ENCODE data around the gene ADAM8.
A peak's percentile ranks its signal among the peaks of the same experiment; 100 is the strongest.
"Not testable (repeated sequence)": the region's sequence is repeated elsewhere in the genome, so short reads cannot be mapped to it uniquely, and the experiment has no call there.

The ADAM8 gene

DNA sequence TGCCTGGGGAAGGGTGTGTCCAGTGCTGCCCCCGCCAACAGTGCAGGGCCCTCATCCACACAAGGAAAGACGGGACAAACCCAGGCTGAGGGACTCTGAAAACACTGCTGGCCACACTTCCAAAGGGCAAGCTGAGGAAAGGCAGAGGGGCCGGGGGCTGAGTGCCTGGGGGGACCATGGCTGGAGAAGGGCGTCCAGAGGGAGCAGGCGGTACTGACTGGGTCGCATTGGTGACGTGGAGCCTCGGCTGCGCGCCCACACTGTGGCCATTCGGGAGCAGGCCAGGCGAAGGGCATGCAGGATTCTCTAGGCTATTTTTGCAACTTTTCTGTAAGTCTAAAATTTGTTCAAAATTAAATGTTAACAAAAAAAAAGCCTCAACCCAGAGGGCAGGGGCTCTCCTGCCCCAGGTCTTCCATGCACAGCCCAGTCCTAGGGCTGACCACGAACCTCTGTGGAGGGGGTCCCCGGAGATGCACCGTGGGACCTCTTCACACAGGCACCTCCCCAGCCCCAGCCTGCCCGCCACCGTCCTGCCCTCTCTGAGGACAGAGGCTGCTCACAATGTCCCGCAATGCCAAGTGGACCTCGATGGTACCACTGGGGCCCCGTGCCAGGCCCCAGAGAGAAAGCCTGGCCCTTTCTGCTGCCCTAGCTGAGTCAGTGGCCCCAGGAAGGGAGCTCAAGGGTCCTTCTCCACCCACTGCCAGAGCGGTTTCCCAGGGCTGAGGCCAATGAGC lies 10.4 kb downstream of the ADAM8 start:
- DNase-seq: no peak

DNA sequence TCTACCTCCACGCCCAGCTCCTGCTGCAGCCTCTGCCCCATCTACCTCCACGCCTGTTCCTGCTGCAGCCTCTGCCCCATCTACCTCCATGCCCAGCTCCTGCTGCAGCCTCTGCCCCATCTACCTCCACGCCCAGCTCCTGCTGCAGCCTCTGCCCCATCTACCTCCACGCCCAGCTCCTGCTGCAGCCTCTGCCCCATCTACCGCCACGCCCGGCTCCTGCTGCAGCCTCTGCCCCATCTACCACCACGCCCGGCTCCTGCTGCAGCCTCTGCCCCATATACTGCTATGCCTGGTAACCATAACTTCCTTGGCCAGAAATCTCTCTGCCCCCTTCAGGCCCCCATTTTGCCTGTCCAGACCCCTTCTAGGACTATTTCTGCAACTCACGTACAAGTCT lies 11.6 kb downstream of the ADAM8 start:
- DNase-seq: not testable (repeated sequence)

DNA sequence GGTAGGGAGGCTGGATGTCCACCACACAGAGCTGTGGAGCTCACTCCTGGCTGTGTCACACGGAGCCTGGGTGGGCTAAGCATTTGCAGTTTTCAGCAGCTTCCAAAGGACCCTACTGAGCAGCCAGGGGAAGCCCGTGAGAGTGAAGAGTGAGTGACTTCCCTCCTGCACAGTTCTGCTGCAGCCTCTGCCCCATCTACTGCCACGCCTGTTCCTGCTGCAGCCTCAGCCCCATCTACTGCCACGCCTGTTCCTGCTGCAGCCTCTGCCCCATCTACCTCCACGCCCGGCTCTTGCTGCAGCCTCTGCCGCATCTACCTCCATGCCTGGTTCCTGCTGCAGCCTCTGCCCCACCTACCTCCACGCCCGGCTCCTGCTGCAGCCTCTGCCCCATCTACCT lies 12.2 kb downstream of the ADAM8 start:
- DNase-seq: peak; percentile 14

DNA sequence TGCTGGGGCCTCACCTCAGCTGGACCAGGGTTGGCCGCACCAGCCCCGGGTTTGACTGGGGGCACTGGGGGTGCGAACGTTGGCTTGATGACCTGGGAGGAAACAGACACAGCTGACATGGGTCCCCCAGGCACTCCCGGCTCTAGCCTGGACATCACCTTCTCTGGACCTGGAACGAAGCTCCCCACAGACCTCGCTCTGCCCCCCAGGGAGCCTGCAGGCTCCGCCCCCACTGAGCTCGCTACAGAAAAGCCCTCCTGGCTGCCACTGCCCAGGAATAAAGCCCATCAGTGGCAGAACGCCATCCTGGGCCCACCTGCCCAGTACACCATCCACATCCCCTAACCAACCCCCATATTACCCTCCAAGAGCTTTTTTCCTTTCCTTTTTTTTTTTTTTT lies 13.0 kb downstream of the ADAM8 start:
- DNase-seq: no peak

DNA sequence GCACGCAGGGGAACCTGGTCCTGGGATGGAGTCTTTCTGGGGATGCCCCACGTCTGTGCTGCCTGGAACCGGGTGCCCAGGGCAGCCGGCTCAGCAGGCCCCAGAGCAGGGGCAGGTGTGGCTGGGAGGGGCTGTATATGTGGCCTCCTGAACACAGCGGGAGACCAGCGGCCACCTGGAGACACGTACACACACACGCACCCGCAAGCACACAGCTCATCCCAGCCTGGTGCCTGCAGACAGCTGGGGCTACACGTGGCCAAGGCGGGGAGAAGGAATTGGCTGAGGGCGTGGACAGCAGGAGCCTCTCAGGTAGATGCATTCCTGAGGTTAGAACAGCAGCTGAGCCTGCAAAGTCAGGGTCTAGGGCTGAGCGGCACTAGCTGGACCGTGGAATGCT lies 14.0 kb downstream of the ADAM8 start:
- no peak for DNase-seq

DNA sequence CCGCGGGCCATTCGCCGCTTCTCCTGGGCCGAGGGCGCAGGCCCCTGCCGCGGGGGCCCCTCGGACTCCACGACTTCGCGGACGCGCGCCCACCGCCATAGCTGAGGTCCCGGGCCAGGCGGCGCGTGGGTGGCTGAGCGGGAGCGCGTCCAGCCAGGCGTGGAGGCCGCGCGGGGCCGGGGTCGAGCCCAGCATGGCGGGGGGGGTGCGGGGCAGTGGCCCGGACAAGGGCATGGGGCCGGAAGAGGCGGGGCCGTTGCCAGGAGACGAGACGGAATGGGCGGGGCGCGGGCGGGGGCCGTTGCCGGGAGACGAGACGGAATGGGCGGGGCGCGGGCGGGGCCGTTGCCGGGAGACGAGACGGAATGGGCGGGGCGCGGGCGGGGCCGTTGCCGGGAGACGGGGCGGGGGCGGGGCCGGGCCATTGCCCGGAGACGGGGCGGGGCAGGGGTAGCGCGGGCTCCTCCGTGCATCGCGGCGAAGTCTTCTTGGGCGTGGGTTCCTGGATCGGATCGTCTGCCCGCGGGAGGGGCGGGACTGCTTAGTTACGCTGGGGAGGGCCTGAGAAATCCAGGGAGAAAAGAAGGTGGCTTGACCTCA lies 14.8 kb downstream of the ADAM8 start:
- peak; percentile 86 for DNase-seq

DNA sequence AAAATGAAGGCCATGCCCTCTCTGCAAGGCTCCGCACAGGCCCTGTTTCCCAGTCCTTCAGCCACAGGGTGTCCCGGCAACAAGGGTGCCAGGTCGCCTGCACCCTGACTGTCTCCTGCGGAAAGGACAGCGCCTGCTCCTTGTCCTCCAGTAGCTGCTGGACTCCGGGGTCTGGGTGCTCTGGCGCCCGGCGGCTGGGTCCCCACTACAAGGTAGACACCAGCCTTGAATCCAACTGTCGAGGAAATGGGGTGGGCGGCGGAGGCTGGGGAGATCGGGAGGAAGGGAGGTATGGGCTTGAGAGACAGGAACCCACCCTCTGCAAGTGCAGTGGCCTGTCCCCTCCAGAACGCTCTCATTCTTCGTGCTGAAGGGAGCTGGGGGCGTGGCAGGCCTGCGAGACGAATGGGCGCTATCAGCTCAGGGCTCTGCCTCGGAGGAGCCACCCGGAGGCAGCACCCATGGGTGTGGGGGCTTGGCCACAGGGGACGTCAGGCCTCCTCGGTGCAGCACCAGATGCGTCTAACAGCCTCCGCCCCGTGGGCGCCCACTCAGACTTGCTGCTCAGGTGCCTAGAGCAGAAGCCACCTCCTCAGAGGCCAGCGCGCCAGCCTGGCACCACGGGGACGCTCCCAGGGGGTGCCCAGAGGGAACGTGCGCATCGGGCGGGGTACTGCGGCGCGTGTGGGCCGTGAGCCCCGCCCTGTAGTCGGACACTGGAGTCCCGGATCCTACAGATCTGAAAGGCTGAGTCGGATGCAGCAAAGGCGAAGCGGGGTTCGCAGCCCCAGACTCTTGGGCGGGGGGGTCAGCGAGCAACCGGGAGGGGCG lies 15.6 kb downstream of the ADAM8 start:
- DNase-seq: peak; percentile 59

DNA sequence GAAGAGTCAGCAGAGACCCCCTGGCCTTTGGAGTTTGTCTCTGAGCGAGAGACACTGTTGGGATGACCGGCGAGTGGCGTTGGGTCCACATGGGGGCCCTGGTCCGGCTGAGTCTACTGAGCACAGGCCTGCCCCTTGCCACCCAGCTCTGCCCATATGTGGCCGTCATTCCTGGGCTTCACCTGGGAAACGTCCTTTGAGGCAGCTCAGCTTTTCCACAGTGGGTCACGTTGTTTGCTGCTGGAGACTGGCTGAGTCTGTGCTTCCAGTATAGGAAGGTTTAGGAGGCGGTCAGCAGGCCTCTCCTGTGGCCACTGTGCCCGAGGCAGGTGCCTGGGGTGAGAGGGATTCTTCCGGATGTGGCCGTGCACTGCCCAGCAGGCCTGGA lies 17.1 kb downstream of the ADAM8 start:
- DNase-seq: no peak

DNA sequence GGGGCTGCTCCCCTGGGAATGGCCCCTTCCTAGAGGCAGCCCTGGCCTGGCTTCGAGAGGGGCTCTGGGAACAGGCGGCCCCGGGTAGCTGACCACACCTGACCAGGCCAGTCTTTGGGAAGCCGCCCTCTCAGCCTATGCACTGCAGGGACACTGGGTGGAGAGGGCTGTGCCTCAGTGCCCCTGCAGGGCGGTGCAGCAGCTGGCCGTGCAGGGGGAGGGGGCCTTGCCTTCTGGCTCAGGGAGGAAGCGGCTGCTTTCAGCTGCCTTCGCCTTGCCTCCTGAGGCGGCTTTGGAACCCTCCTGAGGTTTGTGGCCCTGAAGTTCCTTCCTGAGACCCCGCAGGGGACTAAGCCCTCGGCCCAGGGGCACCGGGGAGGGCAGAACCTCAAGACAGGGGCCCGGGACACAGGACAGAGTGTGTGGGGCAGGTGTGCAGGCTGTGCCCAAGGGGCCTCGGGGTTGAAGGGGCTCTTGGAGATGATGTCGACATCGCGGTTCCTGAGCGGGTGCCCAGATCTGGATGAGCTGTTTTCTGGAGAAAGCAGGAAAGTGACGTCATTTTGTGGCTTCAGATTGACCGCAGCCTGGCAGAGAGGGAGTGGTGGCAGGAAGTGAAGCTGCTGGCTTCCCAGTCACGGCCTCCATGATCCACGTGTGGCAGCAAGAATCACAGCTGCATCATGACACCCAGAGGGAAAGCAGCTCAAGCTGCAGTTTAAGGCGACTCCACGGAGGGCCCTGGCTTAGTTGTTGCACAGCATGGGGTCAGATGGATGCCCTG lies 17.7 kb downstream of the ADAM8 start:
- DNase-seq: peak; percentile 87

DNA sequence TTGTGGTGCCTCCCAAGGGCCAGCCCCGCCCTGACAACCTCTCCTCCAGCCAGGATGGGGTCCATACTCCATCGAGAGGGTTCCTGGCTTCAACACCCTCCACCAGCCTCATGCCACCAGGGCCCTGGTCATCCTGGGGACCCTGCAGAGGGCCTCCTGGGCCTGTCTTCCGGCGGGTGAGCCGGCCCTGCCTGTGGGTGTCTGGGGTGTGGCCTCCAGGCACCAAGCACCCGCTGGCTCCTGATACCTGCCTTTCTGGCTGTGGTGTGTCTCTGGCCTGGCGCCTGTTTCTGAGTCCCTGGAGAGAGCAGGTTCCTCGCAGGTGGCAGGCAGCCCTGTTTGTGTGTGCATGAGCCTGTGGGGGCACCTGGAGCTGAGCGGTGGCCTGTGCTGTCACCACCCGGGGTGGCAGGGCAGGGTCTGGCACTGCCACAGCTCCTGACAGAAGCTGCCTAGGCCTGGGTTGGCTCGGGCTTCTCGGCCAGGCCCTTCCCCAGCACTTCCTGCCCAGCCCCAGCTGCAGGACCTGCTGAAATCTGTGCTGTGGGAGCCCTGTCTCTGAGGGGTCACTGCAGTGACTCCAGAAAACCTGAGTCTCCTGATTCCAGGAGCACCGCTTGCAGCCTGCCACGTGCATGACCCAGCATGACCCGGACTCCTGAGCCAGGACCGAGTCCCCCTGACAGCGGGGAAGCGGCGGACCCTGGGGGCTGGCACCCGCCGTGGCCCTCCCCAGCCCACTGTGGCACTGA lies 18.4 kb downstream of the ADAM8 start:
- DNase-seq: no peak

DNA sequence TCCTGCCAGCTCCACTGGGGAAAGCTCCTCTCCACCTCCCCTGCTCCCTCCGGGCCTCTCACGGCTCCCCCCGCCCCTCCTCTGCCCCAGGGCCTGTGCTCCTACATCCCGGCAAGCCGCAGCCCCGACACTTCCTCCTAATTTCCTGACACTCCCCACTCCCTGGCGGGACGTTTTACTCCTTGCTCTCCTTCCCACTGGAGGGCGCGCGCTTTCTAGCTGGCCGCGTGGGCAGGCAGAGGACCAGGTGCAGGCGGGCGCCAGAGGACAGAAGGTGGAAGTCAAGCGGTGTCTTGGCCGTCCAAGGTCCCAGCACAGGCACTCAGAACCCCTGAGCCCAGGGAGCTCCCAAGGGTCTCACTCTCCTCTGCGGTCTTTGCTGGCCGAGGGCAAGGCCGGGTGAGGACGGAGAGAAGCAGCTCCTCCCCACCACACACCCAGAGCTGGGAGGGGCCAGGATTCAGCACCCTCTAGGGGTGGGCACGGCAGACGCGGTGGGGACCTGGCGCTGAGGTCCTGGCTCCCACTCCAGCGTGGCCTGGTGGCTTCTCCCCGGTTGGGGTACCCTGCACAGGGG lies 19.1 kb downstream of the ADAM8 start:
- DNase-seq: no peak

DNA sequence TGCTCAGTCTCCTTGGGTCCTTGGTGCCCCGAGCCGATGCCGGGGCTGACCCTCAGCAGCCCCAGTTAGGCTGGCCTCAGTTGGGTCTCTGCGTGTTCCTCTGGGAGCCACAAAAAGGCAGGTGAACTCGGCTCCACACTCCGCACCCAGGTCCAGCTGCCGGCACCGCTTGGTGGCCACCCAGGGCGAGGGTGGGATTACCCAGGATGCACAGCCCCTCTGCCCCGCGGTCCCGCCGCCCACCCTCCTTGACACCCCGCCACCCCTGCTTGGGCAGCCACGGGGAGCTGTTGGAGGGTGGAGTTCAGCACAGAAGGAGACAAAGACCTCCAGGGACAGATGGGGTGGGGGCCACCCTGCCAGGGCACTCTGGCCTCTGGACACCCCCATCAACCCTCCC lies 21.3 kb downstream of the ADAM8 start:
- no peak for DNase-seq

DNA sequence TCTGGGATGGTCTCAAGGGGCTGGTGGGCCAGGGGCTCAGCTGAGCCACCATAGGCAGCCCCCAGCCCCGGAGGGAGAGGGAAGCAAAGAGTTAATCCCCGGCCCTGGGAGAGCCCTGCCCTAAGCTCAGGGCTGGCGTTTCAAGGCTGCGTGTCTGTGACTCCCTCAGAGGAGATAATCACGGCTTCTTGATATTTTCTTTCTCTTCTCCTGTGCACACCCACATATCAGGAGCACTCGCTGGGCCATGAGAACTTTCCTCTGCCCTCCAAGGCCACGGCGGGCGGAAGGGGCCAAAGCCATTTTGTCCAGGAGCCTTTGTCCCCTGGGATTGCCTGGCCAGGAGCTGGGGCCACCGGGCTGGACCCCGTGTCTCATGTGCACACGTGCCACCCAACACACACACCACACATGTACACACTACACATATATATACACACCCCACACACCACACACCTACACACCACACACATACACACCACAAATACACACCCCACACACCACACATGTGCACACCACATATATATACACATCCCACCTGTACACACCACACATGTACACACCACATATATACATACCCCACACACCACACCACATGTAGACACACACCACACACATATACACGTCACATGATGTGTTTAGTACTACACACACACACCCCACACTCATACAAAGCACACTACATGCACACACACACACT lies 22.1 kb downstream of the ADAM8 start:
- DNase-seq: no peak

DNA sequence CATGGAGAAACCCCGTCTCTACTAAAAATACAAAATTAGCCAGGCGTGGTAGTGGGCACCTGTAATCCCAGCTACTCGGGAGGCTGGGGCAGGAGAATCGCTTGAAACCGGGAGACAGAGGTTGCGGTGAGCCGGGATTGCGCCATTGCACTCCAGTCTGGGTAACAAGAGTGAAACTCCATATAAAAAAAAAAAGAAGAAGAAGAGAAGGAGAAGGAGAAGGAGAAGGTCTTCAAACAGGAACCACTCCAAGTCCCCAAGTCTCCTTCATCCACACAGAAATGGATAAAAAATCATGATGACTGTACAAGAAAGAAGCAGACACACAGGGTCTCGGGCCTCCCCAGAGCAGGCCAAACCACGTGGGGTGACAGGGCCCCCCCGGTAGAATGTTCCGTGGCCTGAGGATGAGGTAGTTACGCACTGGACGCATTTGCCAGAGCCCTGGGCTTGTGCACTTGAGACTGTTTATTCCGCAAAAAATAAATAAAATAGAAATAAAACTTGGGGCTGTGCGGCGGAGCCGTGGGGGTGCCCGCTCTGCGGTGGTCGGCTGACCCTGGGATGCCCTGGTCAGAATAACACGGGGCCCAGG lies 23.2 kb downstream of the ADAM8 start:
- DNase-seq: no peak

DNA sequence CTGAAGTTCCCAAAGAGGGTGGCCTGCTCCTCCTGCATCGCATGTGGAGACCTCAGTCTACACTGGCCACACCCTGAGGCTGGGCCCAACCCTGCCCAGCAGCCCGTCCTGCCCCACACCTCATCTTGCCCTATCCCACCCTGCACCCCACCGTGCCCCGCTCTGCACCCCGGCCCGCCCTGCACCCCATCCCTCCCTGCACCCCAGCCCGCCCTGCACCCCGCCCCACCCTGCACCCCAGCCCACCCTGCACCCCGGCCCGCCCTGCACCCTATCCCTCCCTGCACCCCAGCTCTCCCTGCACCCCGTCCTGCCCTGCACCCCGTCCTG lies 24.5 kb downstream of the ADAM8 start:
- DNase-seq: no peak

DNA sequence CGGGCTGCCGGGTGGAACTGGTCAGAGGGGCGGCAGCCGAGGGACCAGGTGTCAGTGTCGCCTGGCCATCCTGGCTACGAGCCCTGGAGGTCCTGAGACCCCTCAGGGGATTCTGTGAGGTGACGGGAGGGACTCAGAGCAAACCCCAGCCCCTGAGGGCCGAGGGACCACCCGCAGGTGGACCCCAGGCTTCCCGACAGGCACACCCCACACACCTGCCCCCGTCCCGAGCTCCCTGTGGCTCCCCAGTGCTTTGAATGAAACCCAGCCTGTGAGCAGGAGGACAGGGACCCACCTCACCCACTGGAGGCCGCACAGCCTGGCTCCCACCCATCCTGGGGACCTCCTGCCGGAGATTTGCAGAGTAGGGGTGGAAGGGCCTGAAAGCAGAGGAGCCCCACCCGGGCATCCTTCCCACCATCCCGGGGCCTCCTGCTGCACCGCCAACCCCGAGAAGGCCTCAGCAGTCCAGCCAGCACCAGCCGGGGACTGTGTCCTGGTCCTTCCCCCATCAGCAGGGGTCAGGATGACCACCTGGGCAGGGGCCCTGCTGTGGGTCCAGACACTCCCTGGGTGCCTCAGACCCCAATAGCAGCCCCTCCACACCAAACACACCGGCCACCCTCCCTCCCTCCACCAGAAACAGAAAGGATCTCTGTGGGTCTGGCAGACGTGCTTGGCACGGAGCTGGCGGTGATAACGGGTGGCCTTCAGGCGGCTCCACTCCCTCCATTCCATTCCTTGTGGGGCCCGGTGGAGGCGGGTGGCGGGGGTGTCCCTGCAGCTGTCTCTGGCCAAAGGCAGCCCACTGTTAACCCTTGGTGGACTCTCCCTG lies 25.1 kb downstream of the ADAM8 start:
- DNase-seq: no peak

DNA sequence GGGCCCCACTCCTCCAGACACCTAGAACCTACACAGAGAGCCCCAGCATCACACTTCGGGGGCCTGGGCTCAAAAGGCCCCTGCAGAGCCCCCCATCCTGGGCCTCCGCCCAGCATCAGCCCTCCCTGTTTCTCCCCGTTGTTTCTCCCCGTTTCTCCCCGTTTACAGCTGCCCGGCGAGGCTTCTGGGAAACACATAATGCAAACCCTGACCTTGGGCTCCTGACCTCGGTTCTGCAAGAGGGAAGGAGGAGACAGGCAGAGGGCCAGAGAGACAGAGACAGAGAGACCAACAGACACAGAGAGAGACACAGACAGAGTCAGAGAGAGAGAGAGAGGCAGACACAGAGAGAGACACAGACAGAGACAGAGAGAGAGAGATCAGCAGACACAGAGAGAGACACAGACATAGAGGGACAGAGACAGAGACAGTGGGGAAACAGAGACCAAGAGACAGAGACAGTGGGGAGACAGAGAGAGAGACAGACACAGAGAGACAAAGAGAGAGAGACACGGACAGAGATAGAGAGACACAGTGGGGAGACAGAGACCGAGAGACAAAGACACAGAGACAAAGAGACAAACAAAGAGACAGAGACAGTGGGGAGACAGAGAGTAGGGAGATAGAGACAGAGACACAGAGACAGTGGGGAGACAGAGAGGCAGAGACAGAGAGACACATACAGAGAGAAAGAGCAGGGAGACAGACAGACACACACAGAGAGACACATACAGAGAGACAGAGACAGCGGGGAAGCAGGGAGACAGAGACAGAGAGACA lies 26.5 kb downstream of the ADAM8 start:
- DNase-seq: no peak

DNA sequence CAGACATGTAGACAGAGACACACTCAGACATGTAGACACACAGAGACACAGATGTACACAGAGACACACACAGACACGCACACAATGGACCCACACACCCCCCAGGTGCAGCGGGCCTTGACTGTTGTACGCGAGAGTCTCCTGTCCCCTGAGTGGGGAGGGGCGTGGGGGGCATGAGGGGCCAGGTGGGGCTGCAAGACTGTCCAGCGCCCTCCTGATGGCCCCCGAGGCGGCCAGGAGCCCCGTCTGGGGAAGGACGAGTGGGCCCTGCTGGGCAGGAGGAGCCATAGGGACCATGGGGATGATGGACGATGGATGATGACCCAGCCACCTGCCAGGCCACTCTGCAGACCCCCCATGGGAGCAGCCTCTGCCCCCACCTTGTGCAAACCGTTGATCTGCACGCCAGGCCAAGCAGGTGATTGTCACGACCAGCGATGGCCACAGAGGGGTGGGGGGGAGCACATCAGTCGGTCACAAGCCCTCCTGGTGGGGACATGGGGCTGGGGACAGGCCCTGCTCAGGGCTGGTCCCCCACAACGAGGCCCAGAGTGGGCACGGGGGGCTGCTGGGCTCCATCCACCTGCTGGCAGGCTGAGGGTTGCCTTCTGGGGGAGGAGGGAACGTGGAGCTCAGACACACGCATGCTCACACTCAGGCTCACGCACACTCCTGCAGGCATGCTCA lies 27.4 kb downstream of the ADAM8 start:
- no peak for DNase-seq

DNA sequence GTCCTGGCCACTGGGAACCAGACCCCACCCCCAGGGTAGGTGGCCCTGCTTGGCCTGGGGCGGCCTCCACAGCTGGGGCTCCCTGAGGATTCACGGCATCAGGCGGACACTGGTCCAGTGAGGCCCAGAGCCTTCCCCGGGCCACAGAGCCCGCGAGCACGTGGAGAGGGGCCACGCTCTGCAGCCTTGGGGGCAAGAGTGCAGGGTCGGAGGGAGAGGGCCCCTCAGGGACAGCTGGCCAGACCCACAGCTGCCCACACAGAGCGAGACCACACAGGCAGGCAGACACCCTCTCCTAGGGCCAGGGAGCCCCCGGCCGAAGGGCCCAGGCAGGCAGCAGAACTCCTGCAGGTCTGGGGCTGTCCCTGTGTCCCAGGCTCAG lies 28.3 kb downstream of the ADAM8 start:
- DNase-seq: no peak
